ENCODE results near the gene TTC1.
A peak's percentile ranks its signal among the peaks of the same experiment; 100 is the strongest.
"Not testable (repeated sequence)": the region's sequence is repeated elsewhere in the genome, so short reads cannot be mapped to it uniquely, and the experiment has no call there.

TTC1 gene

DNA sequence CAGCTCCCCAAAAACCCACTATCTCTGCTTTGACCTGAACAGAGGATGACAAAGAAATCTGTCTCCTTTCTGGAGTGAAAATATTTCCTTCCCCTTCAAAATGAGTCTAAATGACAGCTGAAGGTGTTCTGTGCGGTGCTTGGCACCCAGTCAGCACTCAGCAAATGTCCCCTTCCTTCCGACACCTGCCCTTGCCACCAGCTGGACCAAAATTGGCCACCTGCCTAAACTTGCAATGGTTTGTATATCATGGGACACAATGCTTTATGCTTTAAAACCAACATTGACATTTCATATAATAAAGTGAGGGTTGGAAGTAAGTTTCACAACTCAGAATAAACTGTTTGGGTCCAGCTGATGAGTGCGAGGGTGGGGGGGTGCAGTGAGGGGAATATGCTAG is 7.5 kb upstream of the TTC1 start:
- no peak for DNase-seq

DNA sequence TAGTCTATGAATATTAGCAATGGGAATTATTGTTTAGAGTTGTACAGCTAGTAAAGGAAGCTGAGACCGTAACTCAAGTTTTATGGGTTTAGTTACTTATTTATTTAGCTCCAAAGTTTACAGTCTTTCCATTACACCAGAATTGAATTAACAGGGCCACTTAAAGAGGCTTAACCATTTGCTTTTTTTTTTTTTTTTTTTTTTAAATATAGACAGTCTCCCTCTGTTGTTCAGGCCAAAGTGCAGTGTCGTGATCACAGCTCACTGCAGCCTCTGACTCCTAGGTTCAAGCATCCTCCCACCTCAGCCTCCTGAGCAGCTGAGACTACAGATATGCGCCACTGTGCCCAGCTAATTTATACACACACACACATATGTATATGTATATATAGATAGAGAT is 1.4 kb upstream of the TTC1 start:
- DNase-seq: no peak

DNA sequence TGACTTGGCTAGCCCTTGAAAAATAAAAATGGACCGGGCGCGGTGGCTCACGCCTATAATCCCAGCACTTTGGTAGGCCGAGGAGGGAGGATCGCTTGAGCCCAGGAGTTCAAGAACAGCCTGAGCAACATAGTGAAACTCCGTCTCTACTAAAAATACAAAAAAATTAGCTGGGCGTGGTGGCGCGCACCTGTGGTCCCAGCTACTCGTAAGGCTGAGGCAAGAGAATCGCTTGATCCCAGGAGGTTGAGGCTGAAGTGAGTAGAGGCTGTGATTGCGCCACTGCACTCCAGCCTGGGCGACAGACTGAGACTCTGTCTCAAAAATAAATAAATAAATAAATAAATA is 436 bp upstream of the TTC1 start:
- peak in 2 of 6 experiments; percentile 24 to 34 for DNase-seq

DNA sequence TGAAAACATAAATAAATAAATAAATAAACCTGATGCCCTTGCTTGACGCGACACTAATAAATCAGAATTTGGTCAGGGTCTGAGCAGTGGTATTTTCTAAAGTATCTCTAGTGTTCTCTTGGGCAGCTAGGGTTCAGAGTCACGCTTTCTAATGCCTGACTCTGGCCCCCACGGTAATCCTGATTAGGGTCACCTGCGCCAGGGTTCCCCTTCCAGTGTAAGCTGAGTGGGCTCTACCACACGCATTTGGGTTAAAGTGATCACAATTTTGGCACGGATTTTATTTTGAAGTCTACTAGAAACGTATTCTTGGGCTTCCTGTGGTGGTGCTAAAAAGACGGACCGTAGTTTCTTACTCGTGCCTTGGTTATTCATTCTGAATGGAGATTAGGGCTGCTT is 651 bp downstream of the TTC1 start:
- peak in 1 of 6 experiments; percentile 37 for DNase-seq

DNA sequence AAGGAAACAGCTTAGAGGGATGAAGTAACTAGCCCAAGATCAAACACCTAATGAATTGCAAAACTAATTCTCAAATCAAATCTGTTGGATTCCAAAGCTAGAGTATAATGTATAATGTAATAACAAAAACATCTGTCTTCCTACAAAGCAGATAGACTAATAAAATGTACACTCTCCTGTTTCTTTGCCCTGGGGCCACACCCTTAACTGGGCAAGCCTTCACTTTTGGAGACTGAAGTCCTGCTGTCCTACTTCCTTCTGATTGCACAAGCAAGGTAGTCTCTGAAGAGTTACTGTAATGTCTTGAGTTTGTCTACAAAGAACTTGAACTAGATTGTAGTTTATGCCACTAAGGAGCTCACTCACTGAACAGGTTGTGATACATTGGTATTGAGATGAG is 2.5 kb downstream of the TTC1 start:
- DNase-seq: no peak

DNA sequence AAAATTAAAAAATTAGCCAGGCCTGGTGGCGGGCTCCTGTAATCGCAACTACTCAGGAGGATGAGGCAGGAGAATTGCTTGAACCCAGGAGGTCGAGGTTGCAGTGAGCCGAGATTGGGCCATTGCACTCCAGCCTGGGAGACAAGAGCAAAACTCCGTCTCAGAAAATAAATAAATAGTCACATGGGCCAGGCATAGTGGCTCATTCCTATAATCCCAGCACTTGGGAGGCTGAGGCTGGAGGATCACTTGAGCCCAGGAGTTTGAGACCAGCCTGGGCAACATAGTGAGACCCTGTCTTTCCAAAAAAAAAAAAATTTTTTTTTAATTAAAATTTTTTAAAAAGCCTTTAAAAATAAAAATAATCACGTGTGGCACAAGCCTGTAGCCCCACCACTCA is 5.3 kb downstream of the TTC1 start:
- not testable (repeated sequence) for DNase-seq

DNA sequence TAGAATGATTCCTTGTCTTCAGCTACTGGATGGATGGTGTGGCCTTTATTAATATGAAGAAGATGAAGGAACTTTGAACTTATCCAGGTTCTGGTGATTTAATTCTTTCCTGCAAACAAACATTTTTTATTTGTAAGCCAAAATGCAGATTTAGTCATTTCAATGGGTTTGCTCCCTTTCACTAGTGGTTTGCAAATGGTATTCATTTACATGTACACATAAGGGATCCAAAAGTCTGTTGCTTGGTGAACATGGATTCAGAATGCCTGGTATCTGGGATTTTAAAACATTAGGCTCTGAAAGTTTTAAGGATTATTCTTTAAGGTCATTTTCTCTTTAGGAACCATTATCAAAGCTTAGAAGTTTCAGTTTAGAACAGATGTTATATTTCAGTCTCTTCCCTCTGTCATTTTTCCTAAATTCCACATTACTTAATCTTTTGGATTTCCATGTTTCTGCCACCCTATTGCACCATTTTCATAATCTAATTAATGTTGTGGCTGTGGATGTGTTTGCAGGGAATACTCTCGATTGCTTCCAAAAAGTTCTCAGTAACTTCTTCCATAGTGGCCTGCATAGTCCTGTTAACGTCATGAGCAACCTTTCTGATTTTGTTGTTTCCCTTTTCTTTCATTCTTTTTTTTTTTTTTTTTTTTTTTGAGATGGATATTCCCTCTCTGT is 10.1 kb downstream of the TTC1 start:
- DNase-seq: no peak

DNA sequence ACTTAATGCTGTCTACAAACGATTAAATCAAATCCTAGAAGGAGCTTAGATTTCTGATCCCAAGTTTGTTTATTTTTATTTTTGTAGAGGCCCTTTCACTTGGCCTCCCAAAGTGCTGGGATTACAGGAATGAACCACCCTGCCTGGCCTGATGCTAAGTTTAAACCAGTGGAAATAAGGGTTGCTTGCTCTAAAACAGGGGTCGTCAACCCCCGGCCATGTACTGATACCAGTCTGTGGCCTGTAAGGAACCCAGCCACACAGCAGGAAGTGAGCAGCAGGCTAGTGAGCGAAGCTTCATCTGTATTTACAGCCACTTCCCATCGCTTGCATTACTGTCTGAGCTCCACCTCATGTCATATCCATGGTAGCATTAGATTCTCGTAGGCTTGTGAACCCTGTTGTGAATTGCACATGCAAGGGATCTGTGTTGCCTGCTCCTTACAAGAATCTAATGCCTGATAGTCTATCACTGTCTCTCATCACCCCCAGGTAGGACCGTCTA is 11.4 kb downstream of the TTC1 start:
- DNase-seq: no peak

DNA sequence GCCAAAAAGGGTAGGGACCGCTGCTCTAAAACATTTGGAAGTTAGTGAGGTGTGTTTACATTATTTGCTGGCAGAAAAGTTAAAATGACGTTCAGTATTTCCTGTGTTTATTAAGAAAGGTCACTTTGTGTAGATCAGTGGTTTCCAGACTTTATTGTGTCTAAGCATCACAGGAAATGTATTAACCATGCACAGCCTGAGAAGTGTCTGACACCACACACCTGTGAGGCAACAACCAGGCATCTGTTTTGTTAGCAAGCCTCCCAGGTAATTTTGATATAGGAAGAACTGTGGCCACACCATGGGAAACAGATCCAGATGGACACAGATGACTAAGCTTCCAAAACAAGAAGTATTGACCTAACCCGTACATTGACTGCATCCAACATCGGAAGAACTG is 12.0 kb downstream of the TTC1 start:
- no peak for DNase-seq

DNA sequence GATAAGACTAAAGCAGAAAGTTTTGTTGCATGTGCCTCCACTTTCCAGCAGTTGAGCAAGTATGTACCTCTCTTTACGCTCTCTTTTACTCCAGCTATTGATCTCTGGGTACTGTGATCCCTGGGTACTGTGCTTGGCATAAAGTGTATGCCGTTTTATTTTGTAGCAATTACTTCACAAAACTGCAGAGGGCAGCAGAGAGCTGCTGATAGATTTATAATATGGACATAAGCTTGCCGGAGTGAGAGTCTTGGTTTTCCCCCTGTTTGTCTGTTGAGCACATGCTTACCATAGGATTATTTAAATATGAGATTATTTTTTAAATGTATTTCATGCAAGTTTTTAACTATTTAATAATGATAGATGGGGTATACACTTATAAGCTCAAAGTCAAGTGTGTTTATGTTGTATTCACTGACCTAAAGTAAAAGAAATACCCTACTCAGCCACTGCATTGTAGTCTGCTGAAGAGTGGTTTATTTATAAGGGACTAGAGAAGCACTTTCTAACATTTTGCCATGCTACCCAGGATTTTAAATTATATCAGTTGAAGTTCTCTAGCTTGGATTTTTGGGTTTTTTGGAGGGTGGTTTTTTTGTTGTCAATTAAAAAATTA is 13.0 kb downstream of the TTC1 start:
- DNase-seq: peak in 5 of 6 experiments; percentile 30 to 69 (median 42)

DNA sequence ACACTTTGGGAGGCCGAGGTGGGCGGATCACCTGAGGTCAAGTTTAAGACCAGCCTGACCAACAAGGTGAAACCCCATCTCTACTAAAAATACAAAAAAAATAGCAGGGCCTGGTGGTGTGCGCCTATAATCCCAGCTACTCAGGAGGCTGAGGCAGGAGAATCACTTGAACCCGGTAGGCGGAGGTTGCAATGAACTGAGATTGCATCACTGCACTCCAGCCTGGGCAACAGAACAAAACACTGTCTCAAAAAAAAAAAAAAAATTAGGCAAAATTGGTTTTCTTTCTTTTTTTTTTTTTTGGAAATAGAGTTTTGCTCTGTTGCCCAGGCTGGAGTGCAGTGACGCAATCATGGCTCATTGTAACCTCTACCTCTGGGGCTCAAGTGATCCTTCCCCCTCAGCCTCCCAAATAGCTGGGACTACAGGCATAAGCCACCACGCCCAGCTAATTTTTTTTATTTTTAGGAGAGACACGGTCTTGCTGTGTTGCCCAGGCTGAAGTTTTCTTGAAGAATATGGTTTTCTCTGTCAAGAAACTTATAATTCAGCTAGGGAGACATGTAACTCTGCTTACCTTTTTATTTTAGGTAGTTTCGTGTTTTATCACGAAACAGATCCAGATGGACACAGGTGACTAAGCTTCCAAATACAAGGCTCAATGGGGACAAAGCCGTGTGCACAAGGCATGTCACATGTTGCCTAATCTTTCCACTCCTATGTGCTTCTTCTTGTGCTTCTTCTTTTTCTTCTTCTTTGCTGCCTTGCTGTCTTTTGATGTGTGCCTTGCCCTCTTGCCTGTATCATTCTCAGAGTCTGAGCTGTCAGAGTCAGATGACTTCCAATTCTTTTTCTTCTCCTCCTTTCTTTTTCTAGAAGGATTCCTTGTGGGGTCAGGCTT is 14.3 kb downstream of the TTC1 start:
- no peak for DNase-seq

DNA sequence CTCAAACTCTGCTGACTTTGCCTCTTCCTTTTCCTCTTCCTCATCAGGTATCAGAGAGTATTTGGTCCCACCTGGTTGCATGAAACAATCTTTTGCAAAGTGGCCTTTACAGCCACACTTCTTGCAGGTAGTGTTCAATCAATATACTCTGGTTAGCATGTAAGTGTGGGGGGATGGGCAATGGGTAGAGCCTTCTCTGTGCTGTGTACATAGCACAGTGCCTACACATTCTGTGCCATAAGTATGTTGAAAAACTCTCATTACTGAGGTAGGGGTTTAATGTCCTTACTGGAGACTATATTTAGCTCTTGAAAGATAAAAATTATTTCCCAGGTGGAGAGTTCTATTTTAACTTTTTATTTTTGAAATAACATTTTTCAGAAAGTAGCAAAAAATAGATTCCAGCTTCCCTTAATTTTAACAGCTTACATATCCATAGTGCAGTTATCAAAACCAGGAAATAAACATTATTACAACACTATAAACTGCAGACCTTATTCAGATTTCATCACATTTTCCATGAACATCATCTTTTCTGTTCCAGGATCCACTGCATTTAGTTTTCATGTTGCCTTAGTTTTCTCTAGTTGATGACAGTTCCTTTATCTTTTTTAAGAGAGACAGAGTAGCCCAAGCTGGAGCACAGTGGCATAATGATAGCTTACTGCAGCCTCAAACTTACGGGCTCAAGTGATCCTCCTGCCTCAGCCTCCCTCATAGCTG is 15.1 kb downstream of the TTC1 start:
- no peak for DNase-seq

DNA sequence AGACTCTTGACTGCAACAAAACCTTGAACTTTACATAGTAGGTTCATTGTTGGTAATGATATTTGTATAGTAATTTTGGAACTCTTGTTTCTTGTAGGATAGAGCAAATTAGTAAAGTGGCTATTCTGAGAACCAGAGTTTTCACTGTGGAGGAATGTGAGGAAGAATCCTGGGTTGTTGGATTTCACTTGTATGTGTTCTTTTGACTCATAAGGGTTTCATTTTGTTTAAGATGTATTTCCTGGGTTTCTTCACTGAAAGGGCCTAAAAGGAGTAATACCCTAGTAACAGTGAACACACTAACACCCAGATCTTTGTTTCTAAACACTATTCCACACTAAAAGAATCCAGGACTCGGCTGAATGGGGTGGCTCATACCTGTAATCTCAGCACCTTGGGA is 20.1 kb downstream of the TTC1 start:
- no peak for DNase-seq

DNA sequence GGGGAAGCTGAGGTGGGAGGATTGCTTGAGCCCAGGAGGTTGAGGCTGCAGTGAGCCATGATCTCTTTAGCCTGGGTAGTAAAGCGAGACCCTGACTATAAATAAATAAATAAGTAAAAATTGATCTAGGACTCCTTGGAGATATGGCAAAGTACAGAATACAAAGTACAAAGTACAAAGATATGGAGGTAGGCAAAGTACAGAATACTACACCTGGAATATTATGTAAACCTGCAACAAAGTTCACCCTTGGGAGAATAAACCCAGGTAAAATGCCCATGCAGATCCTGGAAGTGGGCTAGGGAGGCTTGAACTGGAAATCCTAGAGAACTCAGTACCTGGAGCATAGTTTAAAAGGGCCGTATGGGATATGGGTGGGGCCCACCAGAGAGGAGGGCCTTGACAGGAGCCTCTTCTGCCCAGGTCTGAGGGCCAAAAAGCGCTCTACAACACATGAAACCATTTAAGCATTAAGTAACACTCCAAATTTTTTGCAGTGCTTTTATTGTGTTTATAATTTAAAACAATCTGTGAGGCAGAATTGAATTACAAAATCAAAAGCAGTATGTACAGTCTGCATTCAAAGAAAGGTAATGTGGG is 20.7 kb downstream of the TTC1 start:
- no peak for DNase-seq

DNA sequence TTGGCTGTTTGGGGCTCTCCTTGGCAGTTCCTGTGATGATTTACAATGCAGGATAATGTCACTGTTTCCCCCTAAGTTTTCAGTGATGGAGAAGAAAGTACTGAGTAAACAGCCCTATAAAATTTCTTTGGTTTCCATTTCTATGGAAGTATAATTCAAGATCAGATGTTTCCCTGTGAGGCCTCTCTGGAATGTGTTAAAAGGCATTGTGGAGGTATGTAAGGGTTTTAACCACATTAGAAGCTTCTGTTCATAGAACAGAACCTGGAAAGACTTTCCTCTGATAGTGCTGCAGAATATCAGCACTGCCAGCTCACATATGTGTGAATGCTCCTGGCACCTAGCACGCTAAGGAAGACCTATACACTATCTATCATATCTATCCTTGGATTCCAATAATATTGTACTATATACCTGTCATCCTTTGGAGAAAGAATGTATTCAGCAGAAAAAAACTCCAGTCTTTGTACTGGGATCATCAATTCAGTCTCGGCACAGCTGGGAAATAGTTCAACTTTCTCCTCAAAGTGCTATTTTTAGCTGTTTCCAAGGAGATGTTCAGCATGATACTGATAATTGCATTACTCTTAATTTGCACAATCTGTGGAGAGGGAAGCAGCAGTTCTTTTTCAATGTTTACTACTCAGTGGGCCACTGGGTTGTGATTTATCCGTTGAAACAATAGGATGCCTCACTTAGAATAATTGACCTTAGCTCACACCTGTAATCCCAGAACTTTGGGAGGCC is 21.9 kb downstream of the TTC1 start:
- no peak for DNase-seq

DNA sequence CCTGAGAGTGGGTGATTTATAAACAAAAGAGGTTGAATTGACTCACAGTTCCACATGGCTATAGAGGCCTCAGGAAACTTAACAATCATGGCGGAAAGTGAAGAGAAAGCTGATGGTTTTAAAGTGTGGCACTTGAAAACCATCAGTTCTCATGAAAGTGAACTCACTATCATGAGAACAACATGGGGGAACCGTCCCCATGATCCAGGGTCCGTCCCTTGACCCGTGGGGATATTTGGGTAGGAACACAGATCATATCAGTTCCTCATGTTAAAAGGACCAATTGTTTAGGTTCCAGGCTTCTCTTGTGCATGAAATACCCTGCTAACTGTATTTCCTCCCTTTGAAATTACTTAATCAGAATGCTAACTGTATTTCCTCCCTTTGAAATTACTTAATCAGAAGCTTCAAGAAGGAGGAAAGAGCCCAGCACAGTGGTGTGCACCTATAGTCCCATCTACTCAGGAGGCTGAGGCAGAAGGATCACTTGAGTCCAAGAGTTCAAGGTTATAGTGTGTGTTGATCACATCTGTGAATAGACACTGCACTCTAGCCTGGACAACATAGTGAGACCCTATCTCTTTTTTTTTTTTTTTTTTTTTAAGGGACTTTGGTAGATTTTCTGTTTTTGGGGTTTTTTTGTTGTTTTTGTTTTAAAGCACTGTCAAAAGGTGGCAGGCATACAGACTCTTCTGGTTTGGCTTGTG is 24.8 kb downstream of the TTC1 start:
- DNase-seq: no peak

DNA sequence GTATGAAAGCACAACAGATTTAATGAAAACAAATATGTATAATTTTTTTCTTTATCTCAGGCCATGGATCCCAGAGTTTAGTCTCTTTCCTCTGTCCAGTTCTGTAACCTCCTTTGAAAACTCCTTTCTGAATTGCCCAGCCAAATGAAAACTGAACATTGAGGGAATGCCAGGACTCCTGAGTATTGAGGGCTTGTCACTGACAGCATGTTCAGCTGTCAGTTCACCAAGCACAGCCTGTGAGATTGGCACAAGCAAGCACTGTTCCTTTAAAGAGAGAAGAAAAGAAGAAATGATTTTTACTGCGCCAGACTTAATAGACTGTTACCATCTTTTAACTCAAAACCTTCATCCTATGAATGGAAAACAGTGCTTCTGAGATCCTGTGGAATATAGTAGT is 27.3 kb downstream of the TTC1 start:
- no peak for DNase-seq

DNA sequence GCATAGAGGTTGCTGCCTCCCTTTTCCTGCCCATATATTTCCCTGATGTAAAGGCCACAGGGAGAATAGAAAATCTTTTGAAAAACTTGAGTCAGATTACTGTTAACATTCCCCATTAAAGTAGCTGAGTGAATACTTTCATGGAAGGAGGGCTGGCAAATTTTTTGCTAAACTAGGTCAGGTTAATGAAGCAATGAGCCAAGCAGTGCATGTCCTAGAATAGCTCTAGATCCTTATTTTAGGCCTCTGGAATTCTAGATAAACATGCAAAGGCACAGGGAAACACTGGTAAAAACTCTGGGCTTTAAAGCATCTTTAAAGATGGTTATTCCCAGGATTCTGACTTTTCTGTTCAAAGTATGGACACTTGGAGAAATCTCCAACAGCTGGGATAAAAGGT is 27.9 kb downstream of the TTC1 start:
- no peak for DNase-seq

DNA sequence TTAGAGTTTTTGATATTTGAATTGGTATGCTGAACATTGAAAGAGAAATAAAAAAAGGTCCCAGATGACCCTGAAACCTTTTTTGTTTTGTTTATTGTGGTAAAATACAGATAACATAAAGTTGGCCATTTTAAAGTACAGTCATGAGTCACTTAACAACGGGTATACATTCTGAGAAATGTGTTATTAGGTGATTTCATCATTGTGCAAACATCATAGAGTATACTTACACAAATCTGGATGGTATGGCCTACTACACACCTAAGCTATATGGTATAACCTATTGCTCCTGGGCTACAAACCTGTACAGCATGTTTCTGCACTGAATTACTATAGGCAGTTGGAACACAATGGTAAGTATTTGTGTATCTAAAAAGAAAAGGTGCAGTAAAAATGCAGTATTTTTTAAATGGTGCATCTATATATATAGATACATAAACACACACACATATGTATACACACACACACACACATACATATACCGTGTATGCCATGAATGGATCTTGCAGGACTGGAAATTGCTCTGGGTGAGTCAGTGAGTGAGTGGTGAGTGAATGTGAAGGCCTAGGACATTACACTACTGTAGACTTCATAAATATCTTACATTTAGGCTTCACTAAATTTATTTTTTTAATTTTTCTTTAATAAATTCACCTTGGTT is 31.0 kb downstream of the TTC1 start:
- DNase-seq: no peak

DNA sequence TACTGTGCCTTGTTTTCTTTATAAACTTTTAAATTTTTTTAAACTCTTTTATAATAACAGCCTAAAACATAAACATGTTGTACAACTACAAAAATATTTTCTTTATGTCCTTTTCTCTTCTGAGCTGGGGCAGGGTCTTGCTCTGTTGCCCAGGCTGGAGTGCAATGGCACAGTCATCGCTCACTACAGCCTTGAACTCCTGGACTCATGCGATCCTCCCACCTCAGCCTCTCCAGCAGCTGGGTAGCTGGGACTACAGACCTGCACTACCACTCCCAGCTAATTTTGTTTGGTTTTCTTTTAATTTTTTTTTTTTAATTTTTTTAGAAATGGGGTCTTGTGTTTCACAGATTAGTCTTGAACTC is 31.5 kb downstream of the TTC1 start:
- DNase-seq: no peak

DNA sequence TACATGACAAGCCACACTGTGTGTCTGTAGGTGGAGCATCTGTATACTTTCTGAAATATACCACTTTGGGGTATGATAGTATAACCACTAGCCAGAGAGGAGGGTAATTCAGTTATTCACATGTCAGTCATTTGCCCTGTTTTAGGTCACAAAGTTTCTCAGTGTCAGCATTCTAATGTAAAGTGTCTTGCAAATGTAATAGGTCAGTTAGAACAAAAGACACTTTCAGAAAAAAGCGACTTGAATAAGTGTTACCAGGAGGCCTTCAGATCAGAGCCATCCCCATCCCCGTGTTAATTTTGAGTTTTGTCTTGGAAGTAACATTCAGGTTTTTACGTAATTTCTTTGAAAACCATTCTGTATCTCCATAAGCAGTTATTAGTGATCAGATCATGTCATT is 33.7 kb downstream of the TTC1 start:
- DNase-seq: no peak
